H9 (cell line): ENCODE results near the gene HPSE. TPM values are rescaled to one million over a fixed set of nuclear protein-coding genes. Genes with fewer than 3 reads are reported as not detected.

Experiments used
- DNase-seq: peaks from one replicate; pipeline ENCODE4 v3.0.0-alpha.2; 2017
- H2AFZ ChIP-seq: one replicate; pipeline ENCODE4 v1.6.1; 2013; ENCODE audit warnings: mild to moderate bottlenecking, low read length, control low read depth, moderate library complexity
- H2AK5ac ChIP-seq: 2 replicates; pipeline ENCODE4 v1.6.1; 2013; ENCODE audit warnings: low read length, control low read depth, mixed read lengths; ENCODE audit not compliant: insufficient read length
- H2BK120ac ChIP-seq: one replicate; pipeline ENCODE4 v1.6.1; 2013; ENCODE audit warnings: low read depth, mild to moderate bottlenecking, low read length, control low read depth, inconsistent platforms; ENCODE audit not compliant: poor library complexity, severe bottlenecking
- H2BK12ac ChIP-seq: 2 replicates; pipeline ENCODE4 v1.6.1; 2013; ENCODE audit warnings: low read length, control low read depth, mixed read lengths, low read depth; ENCODE audit not compliant: insufficient read length
- H2BK15ac ChIP-seq: 2 replicates; pipeline ENCODE4 v1.6.1; 2013; ENCODE audit warnings: low read depth, low read length, control low read depth
- H2BK20ac ChIP-seq: one replicate; pipeline ENCODE4 v1.6.1; 2013; ENCODE audit warnings: low read depth, mild to moderate bottlenecking, low read length, control low read depth, inconsistent platforms; ENCODE audit not compliant: poor library complexity, severe bottlenecking
- H2BK5ac ChIP-seq: 2 replicates; pipeline ENCODE4 v1.6.1; 2013; ENCODE audit warnings: low read length, control low read depth, mixed read lengths; ENCODE audit not compliant: insufficient read length
- H3K14ac ChIP-seq: 2 replicates; pipeline ENCODE4 v1.6.1; 2013; ENCODE audit warnings: low read length, control low read depth; ENCODE audit not compliant: insufficient read depth
- H3K18ac ChIP-seq: 2 replicates; pipeline ENCODE4 v1.6.1; 2013; ENCODE audit warnings: low read depth, mild to moderate bottlenecking, mixed read lengths, low read length, control low read depth; ENCODE audit not compliant: insufficient read length
- H3K23ac ChIP-seq: 2 replicates; pipeline ENCODE4 v1.6.1; 2013; ENCODE audit warnings: low read length, control low read depth, mixed read lengths, low read depth; ENCODE audit not compliant: insufficient read length
- H3K23me2 ChIP-seq: 2 replicates; pipeline ENCODE4 v1.6.1; 2013; ENCODE audit warnings: low read depth, mild to moderate bottlenecking, mixed read lengths, low read length, control low read depth; ENCODE audit not compliant: insufficient read length, poor library complexity, severe bottlenecking
- H3K27ac ChIP-seq: 2 replicates; pipeline ENCODE4 v1.5.1; 2013; ENCODE audit warnings: low read length, control low read depth, mixed read lengths, low read depth; ENCODE audit not compliant: insufficient read length
- H3K27me3 ChIP-seq: 2 replicates; pipeline ENCODE4 v1.6.1; 2013; ENCODE audit warnings: low read length, control low read depth, inconsistent platforms; ENCODE audit not compliant: insufficient read depth
- H3K4ac ChIP-seq: 2 replicates; pipeline ENCODE4 v1.6.1; 2013; ENCODE audit warnings: low read depth, mild to moderate bottlenecking, control low read depth, inconsistent platforms, low read length, moderate library complexity
- H3K4me1 ChIP-seq: 2 replicates; pipeline ENCODE4 v1.6.1; 2013; ENCODE audit warnings: low read length, control low read depth, inconsistent platforms; ENCODE audit not compliant: insufficient read depth
- H3K4me2 ChIP-seq: 2 replicates; pipeline ENCODE4 v1.6.1; 2013; ENCODE audit warnings: low read length, control low read depth, mixed read lengths; ENCODE audit not compliant: insufficient read length, insufficient read depth
- H3K56ac ChIP-seq: 2 replicates; pipeline ENCODE4 v1.6.1; 2013; ENCODE audit warnings: low read depth, mild to moderate bottlenecking, mixed read lengths, low read length, control low read depth; ENCODE audit not compliant: insufficient read length
- H3K79me1 ChIP-seq: 2 replicates; pipeline ENCODE4 v1.6.1; 2013; ENCODE audit warnings: low read depth, mild to moderate bottlenecking, moderate library complexity, low read length, control low read depth, inconsistent platforms; ENCODE audit not compliant: insufficient read depth, poor library complexity, severe bottlenecking
- H3K79me2 ChIP-seq: 2 replicates; pipeline ENCODE4 v1.6.1; 2013; ENCODE audit warnings: low read length, control low read depth, inconsistent platforms; ENCODE audit not compliant: insufficient read depth
- H3K9ac ChIP-seq: 2 replicates; pipeline ENCODE4 v1.6.1; 2013; ENCODE audit warnings: low read length, control low read depth, mixed read lengths; ENCODE audit not compliant: insufficient read length; ENCODE audit errors: extremely low read depth
- H3K9me3 ChIP-seq: one replicate; pipeline ENCODE4 v1.6.1; 2013; ENCODE audit warnings: low read depth, low read length, inconsistent platforms; ENCODE audit not compliant: control insufficient read depth
- H3T11ph ChIP-seq: one replicate; pipeline ENCODE4 v1.6.1; 2013; ENCODE audit warnings: mild to moderate bottlenecking, low read length, control low read depth, inconsistent platforms
- H4K20me1 ChIP-seq: one replicate; pipeline ENCODE4 v1.6.1; 2013; ENCODE audit not compliant: control insufficient read depth, insufficient read length, insufficient read depth
- H4K5ac ChIP-seq: 2 replicates; pipeline ENCODE4 v1.6.1; 2013; ENCODE audit warnings: low read depth, mild to moderate bottlenecking, mixed read lengths, low read length, control low read depth; ENCODE audit not compliant: insufficient read length
- H4K8ac ChIP-seq: replicated peaks from 2 replicates; pipeline ENCODE4 v1.6.1; 2013; ENCODE audit warnings: low read length, control low read depth, mixed read lengths, low read depth; ENCODE audit not compliant: insufficient read length
- H4K91ac ChIP-seq: 2 replicates; pipeline ENCODE4 v1.6.1; 2013; ENCODE audit warnings: low read depth, mild to moderate bottlenecking, moderate library complexity, mixed read lengths, low read length, control low read depth; ENCODE audit not compliant: insufficient read length
- H3K27ac Mint-ChIP-seq, 3 experiments: 2 replicates in 2 of 3; 3 replicates in 1 of 3; pipeline ENCODE4 v1.8.0; 2020 to 2021; ENCODE audit warnings: mixed read lengths in 3 of 3, mild to moderate bottlenecking in 1 of 3, moderate library complexity in 1 of 3
- H3K27me3 Mint-ChIP-seq: 2 replicates; pipeline ENCODE4 v1.8.0; 2021; ENCODE audit warnings: low read depth, mild to moderate bottlenecking, moderate library complexity, mixed read lengths
- H3K36me3 Mint-ChIP-seq, 3 experiments: 2 replicates in 2 of 3; 3 replicates in 1 of 3; pipeline ENCODE4 v1.8.0; 2020 to 2021; ENCODE audit warnings: low read depth in 3 of 3, mixed read lengths in 3 of 3; ENCODE audit not compliant: insufficient read depth in 1 of 3
- H3K4me1 Mint-ChIP-seq, 2 experiments: 2 replicates each; pipeline ENCODE4 v1.8.0; 2020; ENCODE audit warnings: mixed read lengths in 2 of 2
- H3K4me3 Mint-ChIP-seq, 2 experiments: 2 replicates in 1 of 2; 3 replicates in 1 of 2; pipeline ENCODE4 v1.8.0; 2020 to 2021; ENCODE audit warnings: mild to moderate bottlenecking in 2 of 2, mixed read lengths in 2 of 2, moderate library complexity in 1 of 2
- H3K9me3 Mint-ChIP-seq, 2 experiments: 2 replicates in 1 of 2; 3 replicates in 1 of 2; pipeline ENCODE4 v1.8.0; 2020; ENCODE audit warnings: mild to moderate bottlenecking in 2 of 2, mixed read lengths in 2 of 2, moderate library complexity in 1 of 2
- WGBS: extraction: QIAGEN DNeasy Blood & Tissue Kit; methylation state at CpG from one replicate; pipeline ENCODE4 v1.1.7; 2013; ENCODE audit warnings: missing lambda C conversion rate, low lambda C conversion rate, mixed read lengths; ENCODE audit not compliant: insufficient read length; ENCODE audit errors: extremely low coverage; 5-methylcytosine and 5-hydroxymethylcytosine counted together
- total RNA-seq: library from RNA; stranded (reverse); gene quantifications from 2 replicates; pipeline ENCODE4 v1.2.1, GENCODE V29; 2021
- TF ChIP-seq, protein P1 (sequence below): fragments of 200-600 bp; sonication (generic); conservative IDR thresholded peaks from 3 replicates; pipeline ENCODE4 v1.8.0; 2021; ENCODE audit warnings: antibody characterized with exemption, mild to moderate bottlenecking

Gene HPSE
- total RNA-seq, 1 experiment from 2014 or later = 2.0 TPM

DNA sequence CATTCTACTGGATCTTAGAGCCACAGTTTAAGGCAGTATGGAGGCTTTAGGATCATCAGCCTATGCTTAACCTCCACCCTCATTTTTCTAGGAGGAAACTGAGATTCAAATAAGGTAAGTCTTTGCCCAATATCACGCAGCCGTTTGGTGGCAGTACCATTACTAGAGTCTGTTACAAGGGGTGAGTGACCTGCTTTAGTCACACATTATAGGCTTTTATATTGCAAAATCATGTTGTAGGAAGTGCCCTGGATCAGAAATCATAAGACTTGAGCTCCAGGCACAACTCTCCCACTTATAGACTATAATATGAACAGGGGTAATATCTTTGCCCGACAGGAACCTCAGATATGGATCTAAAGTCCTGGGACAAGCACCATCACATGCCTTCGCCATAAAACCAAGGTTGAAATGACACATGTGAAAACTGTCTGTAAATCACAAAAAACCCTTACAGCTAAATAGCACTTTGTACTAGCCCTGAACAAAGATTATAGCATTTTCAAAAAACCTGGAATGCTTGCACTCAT, 19.2 kb downstream of the HPSE start:
- Histone ChIP-seq H3K23ac (no peak overlapping the region), H4K91ac (no peak overlapping the region), H2BK120ac (no peak overlapping the region), H3K27me3 (no peaks in the 10 kb centered on the region), H3K23me2 (no peaks in the 10 kb centered on the region), H3T11ph (no peak overlapping the region), H3K27ac (no peak overlapping the region), H3K4me2 (no peak overlapping the region), H2BK20ac (no peak overlapping the region), H4K8ac (no peak overlapping the region), H4K20me1 (no peaks in the 10 kb centered on the region), H4K5ac (no peak overlapping the region), H3K79me1 (no peaks in the 10 kb centered on the region), H3K9me3 (no peaks in the 10 kb centered on the region), H2AK5ac (no peak overlapping the region), H3K9ac (no peak overlapping the region), H3K56ac (no peak overlapping the region), H3K79me2 (no peaks in the 10 kb centered on the region), H2BK5ac (no peak overlapping the region), H3K14ac (no peak overlapping the region), H3K4ac (no peak overlapping the region), H3K4me1 (no peaks in the 10 kb centered on the region), H2BK12ac (no peak overlapping the region), H3K18ac (no peak overlapping the region), H2AFZ (no peak overlapping the region), H2BK15ac (no peak overlapping the region)
- Mint-ChIP-seq H3K4me3 (no peak overlapping the region), H3K27ac (no peak overlapping the region), H3K27me3 (no peaks in the 10 kb centered on the region), H3K36me3 (no peaks in the 10 kb centered on the region; a peak in 1 of 7 replicates), H3K4me1 (no peaks in the 10 kb centered on the region), H3K9me3 (no peaks in the 10 kb centered on the region)
- TF ChIP-seq, protein P1, sequence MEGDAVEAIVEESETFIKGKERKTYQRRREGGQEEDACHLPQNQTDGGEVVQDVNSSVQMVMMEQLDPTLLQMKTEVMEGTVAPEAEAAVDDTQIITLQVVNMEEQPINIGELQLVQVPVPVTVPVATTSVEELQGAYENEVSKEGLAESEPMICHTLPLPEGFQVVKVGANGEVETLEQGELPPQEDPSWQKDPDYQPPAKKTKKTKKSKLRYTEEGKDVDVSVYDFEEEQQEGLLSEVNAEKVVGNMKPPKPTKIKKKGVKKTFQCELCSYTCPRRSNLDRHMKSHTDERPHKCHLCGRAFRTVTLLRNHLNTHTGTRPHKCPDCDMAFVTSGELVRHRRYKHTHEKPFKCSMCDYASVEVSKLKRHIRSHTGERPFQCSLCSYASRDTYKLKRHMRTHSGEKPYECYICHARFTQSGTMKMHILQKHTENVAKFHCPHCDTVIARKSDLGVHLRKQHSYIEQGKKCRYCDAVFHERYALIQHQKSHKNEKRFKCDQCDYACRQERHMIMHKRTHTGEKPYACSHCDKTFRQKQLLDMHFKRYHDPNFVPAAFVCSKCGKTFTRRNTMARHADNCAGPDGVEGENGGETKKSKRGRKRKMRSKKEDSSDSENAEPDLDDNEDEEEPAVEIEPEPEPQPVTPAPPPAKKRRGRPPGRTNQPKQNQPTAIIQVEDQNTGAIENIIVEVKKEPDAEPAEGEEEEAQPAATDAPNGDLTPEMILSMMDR = no peak
- DNase-seq = no peak
- WGBS = no CpG with 5 or more reads among the region's 4 CpGs
